ENCODE measurements around the gene ZFPM1.
A peak's percentile ranks its signal among the peaks of the same experiment; 100 is the strongest.

ZFPM1 gene

GRCh38 chr16:88421871-88422433 is 31.1 kb upstream of the ZFPM1 start:
- Mint-ChIP-seq H3K36me3 (ENCODE audit: low read depth) (no peaks in the 10 kb centered on the region), H3K4me1 (peaks cover 11% of the 10 kb centered on the region), H3K27ac (no peak overlapping the region), H3K4me3 (no peak overlapping the region), H3K9me3 (no peaks in the 10 kb centered on the region), H3K27me3 (ENCODE audit: low read depth) (no peaks in the 10 kb centered on the region)
- no peak for TF ChIP-seq CTCF (IDR thresholded peaks at IDR 0.05; ENCODE audit: unreplicated experiment in 3 of 3)

GRCh38 chr16:88422733-88423447 is 30.2 kb upstream of the ZFPM1 start:
- Mint-ChIP-seq H3K4me1 (peaks cover 11% of the 10 kb centered on the region), H3K9me3 (no peaks in the 10 kb centered on the region), H3K27ac (no peak overlapping the region), H3K4me3 (no peak overlapping the region), H3K36me3 (ENCODE audit: low read depth) (no peaks in the 10 kb centered on the region), H3K27me3 (ENCODE audit: low read depth) (no peaks in the 10 kb centered on the region)
- no peak for TF ChIP-seq CTCF (IDR thresholded peaks at IDR 0.05; ENCODE audit: unreplicated experiment in 3 of 3)

- Mint-ChIP-seq H3K9me3 (no peaks in the 10 kb centered on the region), H3K27ac (no peak overlapping the region), H3K4me3 (no peak overlapping the region), H3K4me1 (peaks cover 11% of the 10 kb centered on the region), H3K36me3 (ENCODE audit: low read depth) (no peaks in the 10 kb centered on the region), H3K27me3 (ENCODE audit: low read depth) (no peaks in the 10 kb centered on the region)
- no peak for TF ChIP-seq CTCF (IDR thresholded peaks at IDR 0.05; ENCODE audit: unreplicated experiment in 3 of 3)
These were observed 29.6 kb upstream of the ZFPM1 start for GRCh38 chr16:88423448-88423850.

GRCh38 chr16:88424587-88425235 is 28.4 kb upstream of the ZFPM1 start:
- peak overlapping the region in 2 of 3 experiments; percentile 40 to 73 for H3K27ac Mint-ChIP-seq
- TF ChIP-seq CTCF (IDR thresholded peaks at IDR 0.05; ENCODE audit: unreplicated experiment in 3 of 3), result no peak
- no peaks in the 10 kb centered on the region for H3K36me3 Mint-ChIP-seq (ENCODE audit: low read depth)
- H3K4me3 Mint-ChIP-seq, result no peak overlapping the region
- H3K27me3 Mint-ChIP-seq (ENCODE audit: low read depth), result no peaks in the 10 kb centered on the region
- H3K9me3 Mint-ChIP-seq, result no peaks in the 10 kb centered on the region
- H3K4me1 Mint-ChIP-seq, result peaks cover 11% of the 10 kb centered on the region

GRCh38 chr16:88426018-88426417 is 27.1 kb upstream of the ZFPM1 start:
- H3K4me1 Mint-ChIP-seq, result peaks cover 11% of the 10 kb centered on the region
- no peaks in the 10 kb centered on the region for H3K36me3 Mint-ChIP-seq (ENCODE audit: low read depth)
- no peaks in the 10 kb centered on the region for H3K9me3 Mint-ChIP-seq
- TF ChIP-seq CTCF (IDR thresholded peaks at IDR 0.05; ENCODE audit: unreplicated experiment in 3 of 3), result no peak
- no peak overlapping the region for H3K4me3 Mint-ChIP-seq
- no peak overlapping the region for H3K27ac Mint-ChIP-seq
- no peaks in the 10 kb centered on the region for H3K27me3 Mint-ChIP-seq (ENCODE audit: low read depth)
